Measurements from ENCODE around the gene RRAS. TPM values are rescaled to one million over a fixed set of nuclear protein-coding genes. Genes with fewer than 3 reads are reported as not detected.

RRAS gene
- total and polyA plus RNA-seq, 2 donors from 2014 or later = 92.3 to 140 TPM

- intact Hi-C loops (cut with DNase I) = no loop called here
- peak within 1 kb of the TSS; percentile 99 to 100 for H3K27ac ChIP-seq (ENCODE audit: low read depth in 2 of 2, low read length in 2 of 2)
- H3K27me3 ChIP-seq (ENCODE audit: control insufficient read depth, insufficient read depth, low read length) = no peaks in the 10 kb centered on the region
- TF ChIP-seq CTCF (IDR thresholded peaks at IDR 0.05; ENCODE audit: borderline replicate concordance, extremely low read depth, insufficient read depth) = no peak
- H3K36me3 ChIP-seq (ENCODE audit: control insufficient read depth in 2 of 3, insufficient read depth in 3 of 3, low read length in 3 of 3) = peaks cover 0 to 7% (median 5%) of the 10 kb centered on the region in 3 donors
- H3K4me1 ChIP-seq (ENCODE audit: control insufficient read depth in 2 of 3, insufficient read depth in 2 of 3, low read depth in 1 of 3, low read length in 3 of 3) = peaks cover 7 to 21% (median 14%) of the 10 kb centered on the region in 3 donors
- peak; percentile 99 to 100 (median 99) for DNase-seq
- H3K9ac ChIP-seq (ENCODE audit: low read length in 3 of 3) = peak within 1 kb of the TSS; percentile 77 to 100 (median 97)
- peak within 1 kb of the TSS; percentile 71 to 100 (median 97) for H3K4me3 ChIP-seq (ENCODE audit: low read length in 3 of 3)
- H3K9me3 ChIP-seq (ENCODE audit: control insufficient read depth in 2 of 3, insufficient read depth in 1 of 3, low read length in 3 of 3) = no peaks in the 10 kb centered on the region
- FAIRE-seq = peak; percentile 88
Observed at GRCh38 chr19:49641688-49642491, 1.9 kb upstream of the RRAS start, which contains the start of gene SCAF1. TSS of gene SCAF1 (plus strand) at chr19:49642209. CDS start at chr19:49645027, 2,818 bp downstream.

DNA sequence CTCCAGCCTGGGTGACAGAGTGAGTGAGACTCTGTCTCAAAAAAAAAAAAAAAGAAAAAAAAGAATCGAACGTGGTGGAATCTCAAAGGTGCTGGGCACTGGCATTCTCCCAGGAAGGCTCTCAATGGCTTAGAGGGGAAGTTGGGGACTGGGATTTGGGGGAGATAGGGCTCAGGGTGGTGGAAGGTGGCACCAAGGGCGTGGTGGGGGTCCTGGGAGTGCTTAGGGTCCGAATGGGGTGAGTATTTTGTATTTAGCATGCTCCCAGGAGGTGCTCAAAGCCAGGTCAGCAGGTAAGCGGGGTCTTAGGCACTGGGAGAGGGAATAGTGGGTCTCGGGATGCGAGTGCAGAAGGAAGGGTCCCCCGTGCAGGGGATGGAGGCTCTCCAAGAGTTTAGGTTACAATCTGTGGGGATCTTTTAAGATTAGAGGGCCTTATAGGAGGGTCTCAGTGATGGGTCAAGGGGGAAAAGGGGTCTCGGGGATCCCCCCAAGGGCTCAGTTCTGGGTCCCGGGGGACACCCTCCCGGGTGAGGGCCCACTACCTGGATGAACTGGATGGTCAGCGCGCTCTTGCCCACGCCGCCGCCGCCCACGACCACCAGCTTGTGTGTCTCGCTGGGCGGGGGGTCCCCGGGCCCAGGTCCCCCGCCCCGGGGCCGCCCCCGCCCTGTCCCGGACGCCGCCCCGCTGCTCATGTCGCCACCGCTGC lies 386 bp downstream of the RRAS start:
- DNase-seq (peak in 2 of 5 donors; percentile 17 to 37), FAIRE-seq (no peak)
- H3K9ac ChIP-seq (ENCODE audit: low read length in 3 of 3) = peak overlapping the region; percentile 11 to 88 (median 64)
- no peaks in the 10 kb centered on the region for H3K9me3 ChIP-seq (ENCODE audit: control insufficient read depth in 2 of 3, insufficient read depth in 1 of 3, low read length in 3 of 3)
- peak overlapping the region; percentile 88 for H3K27ac ChIP-seq (ENCODE audit: low read depth in 2 of 2, low read length in 2 of 2)
- no peaks in the 10 kb centered on the region for H3K36me3 ChIP-seq (ENCODE audit: control insufficient read depth in 2 of 3, insufficient read depth in 3 of 3, low read length in 3 of 3)
- H3K27me3 ChIP-seq (ENCODE audit: control insufficient read depth, insufficient read depth, low read length) = no peaks in the 10 kb centered on the region
- H3K4me1 ChIP-seq (ENCODE audit: control insufficient read depth in 2 of 3, insufficient read depth in 2 of 3, low read depth in 1 of 3, low read length in 3 of 3) = peaks cover 7 to 31% (median 14%) of the 10 kb centered on the region in 3 donors
- intact Hi-C loops (cut with DNase I) = no loop called here
- TF ChIP-seq CTCF (IDR thresholded peaks at IDR 0.05; ENCODE audit: borderline replicate concordance, extremely low read depth, insufficient read depth) = no peak
- peak overlapping the region; percentile 63 to 75 (median 65) for H3K4me3 ChIP-seq (ENCODE audit: low read length in 3 of 3)

DNA sequence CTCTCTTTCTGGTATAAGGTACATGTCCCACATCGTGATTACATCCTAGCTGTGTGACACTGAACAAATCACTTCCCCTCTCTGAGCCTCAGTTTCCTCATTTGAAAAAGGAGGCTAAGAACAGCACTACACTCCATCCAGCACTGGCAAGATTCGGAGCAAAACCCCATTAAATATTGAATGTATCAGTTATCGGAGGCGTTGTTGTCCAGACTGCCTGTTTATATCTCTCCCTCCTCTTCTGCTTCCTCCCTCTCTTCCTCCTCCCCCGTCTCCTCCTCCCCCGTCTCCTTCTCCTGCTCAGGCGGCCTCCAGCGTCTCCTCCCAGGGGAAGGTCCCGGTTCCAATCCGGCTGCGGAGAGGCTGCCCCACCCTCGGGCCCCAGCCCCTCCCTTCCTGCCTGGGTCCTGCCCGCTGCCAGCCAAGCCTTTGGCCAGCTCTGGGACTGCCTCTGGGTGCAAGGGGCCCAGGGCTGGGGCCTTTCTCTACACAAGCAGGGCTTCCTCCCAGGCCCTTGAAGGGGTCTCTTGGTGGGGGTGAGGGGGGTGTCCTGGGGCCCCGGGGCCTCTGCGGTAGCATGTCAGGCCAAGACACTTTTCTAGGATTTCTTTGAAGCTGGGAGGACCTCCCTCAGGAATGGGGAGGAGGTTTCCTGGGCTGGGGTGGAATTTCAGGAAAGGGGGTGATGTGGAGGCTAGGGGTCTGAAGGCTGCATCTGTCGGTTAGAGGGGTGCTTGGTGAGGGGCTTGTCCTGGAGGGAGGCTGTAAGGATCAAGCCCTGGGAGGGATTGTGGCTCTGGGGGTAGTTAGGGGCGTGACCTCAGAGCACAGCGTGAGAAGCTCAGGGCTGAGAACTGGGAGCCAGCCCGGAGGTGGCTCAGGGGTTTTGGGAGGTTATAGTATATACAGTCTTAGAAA lies 1.9 kb downstream of the RRAS start:
- peak overlapping the region in 2 of 3 donors; percentile 69 to 82 for H3K9ac ChIP-seq (ENCODE audit: low read length in 3 of 3)
- no peaks in the 10 kb centered on the region for H3K27me3 ChIP-seq (ENCODE audit: control insufficient read depth, insufficient read depth, low read length)
- TF ChIP-seq CTCF (IDR thresholded peaks at IDR 0.05; ENCODE audit: borderline replicate concordance, extremely low read depth, insufficient read depth) = no peak
- peaks cover 3 to 26% (median 4%) of the 10 kb centered on the region in 3 donors for H3K4me1 ChIP-seq (ENCODE audit: control insufficient read depth in 2 of 3, insufficient read depth in 2 of 3, low read depth in 1 of 3, low read length in 3 of 3)
- H3K9me3 ChIP-seq (ENCODE audit: control insufficient read depth in 2 of 3, insufficient read depth in 1 of 3, low read length in 3 of 3) = no peaks in the 10 kb centered on the region
- peak; percentile 39 to 96 (median 73) for DNase-seq
- H3K27ac ChIP-seq (ENCODE audit: low read depth in 2 of 2, low read length in 2 of 2) = peak overlapping the region; percentile 63 to 84
- H3K4me3 ChIP-seq (ENCODE audit: low read length in 3 of 3) = peak overlapping the region; percentile 47 to 75 (median 54)
- intact Hi-C loops (cut with DNase I) = no loop called here
- FAIRE-seq = no peak
- no peaks in the 10 kb centered on the region for H3K36me3 ChIP-seq (ENCODE audit: control insufficient read depth in 2 of 3, insufficient read depth in 3 of 3, low read length in 3 of 3)

Measured in kidney (tissue), 14 donors.